GM10266 (cell line): ENCODE data around the gene PDIA5.

Source experiments
- DNase-seq: peaks from one replicate; pipeline ENCODE4 v3.0.0; 2012; ENCODE audit errors: extremely low spot score
- CTCF ChIP-seq: IDR thresholded peaks from 2 replicates; pipeline ENCODE4 v1.5.1; 2012; ENCODE audit warnings: mild to moderate bottlenecking, low read depth; ENCODE audit not compliant: control insufficient read depth, insufficient read depth; ENCODE audit errors: missing control alignments

PDIA5 gene

GRCh38 chr3:123129092-123129491 is 62.3 kb downstream of the PDIA5 start:
- no peak for TF ChIP-seq CTCF

GRCh38 chr3:123129532-123129931 is 62.7 kb downstream of the PDIA5 start:
- TF ChIP-seq CTCF: no peak
- DNase-seq: no peak

More at GRCh38 chr3:123129092-123129491, 62.3 kb downstream of the PDIA5 start:
- DNase-seq: no peak

DNA sequence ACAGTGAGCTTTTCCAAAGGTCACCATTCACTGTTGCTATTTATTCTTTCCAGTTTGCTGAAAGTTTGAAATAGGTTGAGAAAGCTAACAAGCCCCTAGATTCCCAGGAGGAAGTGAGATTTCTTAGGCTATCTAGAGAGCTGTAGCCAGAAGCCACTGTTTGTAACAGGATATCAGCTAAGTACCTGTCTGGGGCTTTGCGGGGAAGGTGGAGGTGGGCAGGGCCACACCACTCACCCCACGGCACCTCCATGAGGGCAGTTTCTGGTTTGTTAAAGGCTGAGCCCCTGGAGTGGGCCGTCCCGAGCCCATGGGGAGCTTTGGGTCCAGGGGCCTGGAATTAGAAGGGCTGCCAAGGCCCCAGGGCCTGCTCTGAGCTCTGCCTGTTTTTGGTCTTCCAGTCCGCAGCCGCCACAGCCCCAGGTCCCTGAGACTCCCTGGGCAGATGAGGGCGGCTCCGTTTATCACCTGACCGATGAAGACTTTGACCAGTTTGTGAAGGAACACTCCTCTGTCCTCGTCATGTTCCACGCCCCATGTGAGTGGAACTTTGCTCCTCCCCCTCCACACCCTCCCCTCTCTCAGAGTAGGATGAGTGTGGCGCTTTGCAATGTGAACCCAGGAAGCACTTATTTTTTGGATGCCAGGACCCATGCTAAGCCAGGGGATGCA is 63.4 kb downstream of the PDIA5 start:
- DNase-seq: no peak
- TF ChIP-seq CTCF: no peak

DNA sequence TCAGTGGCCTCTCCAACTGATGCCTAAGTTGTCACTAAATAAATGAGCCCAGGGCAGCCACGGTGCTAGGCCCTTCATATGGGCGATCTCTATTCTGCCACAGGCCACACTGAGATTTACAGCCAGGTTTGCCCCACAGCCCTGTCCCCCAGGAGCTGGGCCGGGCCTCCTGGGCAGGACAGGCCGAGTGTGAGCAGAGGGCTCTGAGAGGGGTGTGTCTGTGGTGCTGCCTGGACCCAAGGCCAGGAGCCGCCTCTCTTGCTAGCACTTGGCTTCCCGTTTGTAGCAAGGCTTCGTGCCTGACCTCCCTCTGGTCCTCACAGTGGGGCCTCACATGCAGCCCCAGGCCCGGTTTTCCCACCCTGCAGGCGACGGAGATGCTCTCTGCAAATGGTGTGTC is 67.8 kb downstream of the PDIA5 start:
- DNase-seq: no peak
- no peak for TF ChIP-seq CTCF

GRCh38 chr3:123137001-123137400 is 70.2 kb downstream of the PDIA5 start:
- DNase-seq: no peak
- TF ChIP-seq CTCF: no peak

DNA sequence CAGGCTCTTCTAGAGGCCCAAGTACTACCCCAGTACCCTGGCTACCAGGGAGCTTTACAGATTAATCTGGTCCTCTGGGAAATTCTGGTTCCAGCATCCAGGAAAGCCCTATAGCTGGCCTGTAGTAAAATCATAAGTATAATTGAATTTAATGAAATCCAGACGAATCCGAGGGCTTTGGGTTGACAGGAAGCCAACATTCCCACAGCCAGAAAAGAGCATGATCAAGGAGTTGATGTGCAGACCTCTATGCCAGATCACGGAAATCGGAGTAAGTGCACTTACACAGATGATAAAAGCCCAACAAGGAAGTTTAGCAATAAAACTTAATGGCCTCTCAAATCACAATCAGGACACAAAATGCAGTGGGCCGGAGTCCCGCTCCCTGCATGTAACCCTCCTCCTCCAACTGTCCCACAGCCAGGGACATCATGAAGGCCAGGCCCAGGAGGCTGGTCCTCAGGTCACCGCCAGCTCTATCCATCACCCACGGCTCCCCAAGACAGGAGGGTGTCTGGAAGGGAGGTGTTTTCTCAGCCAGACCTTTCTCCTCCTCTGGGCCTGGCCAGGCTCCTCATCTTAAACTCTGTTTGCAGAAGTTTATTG is 72.1 kb downstream of the PDIA5 start:
- DNase-seq: no peak
- TF ChIP-seq CTCF: no peak

GRCh38 chr3:123139522-123139921 is 72.7 kb downstream of the PDIA5 start:
- no peak for DNase-seq
- no peak for TF ChIP-seq CTCF
